GM21423 (cell line): Measurements from ENCODE around the gene IL25.
"Not testable (repeated sequence)": the region's sequence is repeated elsewhere in the genome, so short reads cannot be mapped to it uniquely, and the experiment has no call there.

Experiments used
- ATAC-seq: cut with Tn5 transposase; IDR thresholded peaks from one replicate; pipeline ENCODE4 v1.9.1; 2021; ENCODE audit warnings: mild to moderate bottlenecking, moderate library complexity; ENCODE audit not compliant: unreplicated experiment

Gene IL25

GRCh38 chr14:23387916-23388882 is 15.6 kb downstream of the IL25 start:
- ATAC-seq, result no peak

- no peak for ATAC-seq
Observed at GRCh38 chr14:23388996-23389395, 16.4 kb downstream of the IL25 start.

GRCh38 chr14:23389396-23389795 is 16.8 kb downstream of the IL25 start:
- ATAC-seq, result no peak

- not testable (repeated sequence) for ATAC-seq
Observed at GRCh38 chr14:23389871-23390270, 17.3 kb downstream of the IL25 start.

- ATAC-seq, result no peak
Observed at GRCh38 chr14:23392613-23393012, 20.0 kb downstream of the IL25 start.

- ATAC-seq, result no peak
Observed at GRCh38 chr14:23396126-23396525, 23.5 kb downstream of the IL25 start.

GRCh38 chr14:23396781-23397407 is 24.3 kb downstream of the IL25 start:
- ATAC-seq, result no peak

GRCh38 chr14:23398348-23398747 is 25.7 kb downstream of the IL25 start:
- no peak for ATAC-seq

GRCh38 chr14:23399136-23399535 is 26.5 kb downstream of the IL25 start:
- no peak for ATAC-seq

GRCh38 chr14:23399591-23399990 is 27.0 kb downstream of the IL25 start:
- ATAC-seq, result no peak

- ATAC-seq, result not testable (repeated sequence)
Observed at GRCh38 chr14:23400496-23401149, 28.0 kb downstream of the IL25 start.

GRCh38 chr14:23401291-23401690 is 28.7 kb downstream of the IL25 start:
- no peak for ATAC-seq

- no peak for ATAC-seq
Observed at GRCh38 chr14:23402296-23403138, 29.9 kb downstream of the IL25 start.

GRCh38 chr14:23403139-23403438 is 30.5 kb downstream of the IL25 start:
- ATAC-seq, result no peak

GRCh38 chr14:23403908-23404307 is 31.3 kb downstream of the IL25 start:
- ATAC-seq, result no peak

- no peak for ATAC-seq
Observed at GRCh38 chr14:23404331-23404900, 31.8 kb downstream of the IL25 start.

- no peak for ATAC-seq
Observed at GRCh38 chr14:23405096-23405495, 32.5 kb downstream of the IL25 start.

GRCh38 chr14:23405516-23406025 is 33.0 kb downstream of the IL25 start:
- no peak for ATAC-seq

GRCh38 chr14:23406244-23406643 is 33.6 kb downstream of the IL25 start:
- ATAC-seq, result no peak

GRCh38 chr14:23406725-23407355 is 34.2 kb downstream of the IL25 start:
- no peak for ATAC-seq
